Measurements from ENCODE around the gene CPM. TPM values are rescaled to one million over a fixed set of nuclear protein-coding genes. Genes with fewer than 3 reads are reported as not detected.

Gene CPM
- total RNA-seq, 4 donors from 2014 or later, result 25.7 to 60.4 (median 43.2) TPM

GRCh38 chr12:68885381-68885780, 47.6 kb downstream of the CPM start:
- no peak for DNase-seq
- Histone ChIP-seq H3K27me3 (no peaks in the 10 kb centered on the region), H3K4me3 (replicated peaks in 1 of 3) (no peak overlapping the region), H3K36me3 (no peaks in the 10 kb centered on the region), H3K4me1 (peaks cover 0 to 13% of the 10 kb centered on the region in 2 donors), H3K9me3 (no peaks in the 10 kb centered on the region), H3K27ac (no peak overlapping the region)
- TF ChIP-seq POLR2A (IDR thresholded peaks at IDR 0.05) (no peak), CTCF (IDR thresholded peaks at IDR 0.05) (no peak)
- intact Hi-C loops (cut with DNase I), result no loop called here
- WGBS, 2 donors, result 91 to 95% methylated on average over 3 of the region's 3 CpGs

GRCh38 chr12:68884251-68884650, 48.7 kb downstream of the CPM start:
- no peak overlapping the region for H3K27ac ChIP-seq
- no peaks in the 10 kb centered on the region for H3K9me3 ChIP-seq
- H3K36me3 ChIP-seq, result no peaks in the 10 kb centered on the region
- H3K4me3 ChIP-seq (replicated peaks in 1 of 3), result no peak overlapping the region
- DNase-seq, result no peak
- H3K27me3 ChIP-seq, result no peaks in the 10 kb centered on the region
- intact Hi-C loops (cut with DNase I), result no loop called here
- WGBS, 2 donors, result 95 to 98% methylated on average over 5 of the region's 5 CpGs
- no peak for TF ChIP-seq CTCF (IDR thresholded peaks at IDR 0.05)
- no peak for TF ChIP-seq POLR2A (IDR thresholded peaks at IDR 0.05)
- H3K4me1 ChIP-seq, result peaks cover 0 to 13% of the 10 kb centered on the region in 2 donors

- 93 to 96% methylated on average over 3 of the region's 3 CpGs for WGBS, 2 donors
Measured at GRCh38 chr12:68883151-68883550, 49.8 kb downstream of the CPM start.

GRCh38 chr12:68882251-68882964, 50.6 kb downstream of the CPM start:
- whole genome bisulfite sequencing, 2 donors, result 97% methylated on average over 4 of the region's 4 CpGs
- no peak for DNase-seq
- Histone ChIP-seq H3K36me3 (no peaks in the 10 kb centered on the region), H3K9me3 (no peaks in the 10 kb centered on the region), H3K27me3 (no peaks in the 10 kb centered on the region), H3K4me3 (replicated peaks in 1 of 3) (no peak overlapping the region), H3K27ac (no peak overlapping the region), H3K4me1 (peaks cover 0 to 8% of the 10 kb centered on the region in 2 donors)
- TF ChIP-seq POLR2A (IDR thresholded peaks at IDR 0.05), result no peak
- TF ChIP-seq CTCF (IDR thresholded peaks at IDR 0.05), result no peak
- intact Hi-C loops (cut with DNase I), result no loop called here

More at GRCh38 chr12:68883151-68883550, 49.8 kb downstream of the CPM start:
- no peak overlapping the region for H3K4me3 ChIP-seq (replicated peaks in 1 of 3)
- H3K36me3 ChIP-seq, result no peaks in the 10 kb centered on the region
- no peak overlapping the region for H3K27ac ChIP-seq
- H3K27me3 ChIP-seq, result no peaks in the 10 kb centered on the region
- DNase-seq, result no peak
- peaks cover 0 to 8% of the 10 kb centered on the region in 2 donors for H3K4me1 ChIP-seq
- TF ChIP-seq POLR2A (IDR thresholded peaks at IDR 0.05), result no peak
- no peak for TF ChIP-seq CTCF (IDR thresholded peaks at IDR 0.05)
- no peaks in the 10 kb centered on the region for H3K9me3 ChIP-seq
- intact Hi-C loops (cut with DNase I), result no loop called here

- H3K9me3 ChIP-seq, result no peaks in the 10 kb centered on the region
- TF ChIP-seq CTCF (IDR thresholded peaks at IDR 0.05) (no peak), POLR2A (IDR thresholded peaks at IDR 0.05) (no peak)
- intact Hi-C loops (cut with DNase I), result no loop called here
- WGBS, 2 donors, result 49 to 65% methylated on average over 5 of the region's 5 CpGs
- H3K4me3 ChIP-seq (replicated peaks in 1 of 3), result no peak overlapping the region
- H3K27ac ChIP-seq, result no peak overlapping the region
- H3K27me3 ChIP-seq, result no peaks in the 10 kb centered on the region
- no peaks in the 10 kb centered on the region for H3K36me3 ChIP-seq
- H3K4me1 ChIP-seq, result peaks cover 0 to 8% of the 10 kb centered on the region in 2 donors
- DNase-seq, result no peak
Measured at GRCh38 chr12:68880660-68881325, 52.2 kb downstream of the CPM start.
